GM19372 (cell line): ENCODE data around the gene CD58.
"Not testable (repeated sequence)": the region's sequence is repeated elsewhere in the genome, so short reads cannot be mapped to it uniquely, and the experiment has no call there.

Source experiments
- ATAC-seq: cut with Tn5 transposase; IDR thresholded peaks from one replicate; pipeline ENCODE4 v1.9.1; 2021; ENCODE audit warnings: mild to moderate bottlenecking, low read depth, moderate library complexity; ENCODE audit not compliant: unreplicated experiment

Gene CD58

DNA sequence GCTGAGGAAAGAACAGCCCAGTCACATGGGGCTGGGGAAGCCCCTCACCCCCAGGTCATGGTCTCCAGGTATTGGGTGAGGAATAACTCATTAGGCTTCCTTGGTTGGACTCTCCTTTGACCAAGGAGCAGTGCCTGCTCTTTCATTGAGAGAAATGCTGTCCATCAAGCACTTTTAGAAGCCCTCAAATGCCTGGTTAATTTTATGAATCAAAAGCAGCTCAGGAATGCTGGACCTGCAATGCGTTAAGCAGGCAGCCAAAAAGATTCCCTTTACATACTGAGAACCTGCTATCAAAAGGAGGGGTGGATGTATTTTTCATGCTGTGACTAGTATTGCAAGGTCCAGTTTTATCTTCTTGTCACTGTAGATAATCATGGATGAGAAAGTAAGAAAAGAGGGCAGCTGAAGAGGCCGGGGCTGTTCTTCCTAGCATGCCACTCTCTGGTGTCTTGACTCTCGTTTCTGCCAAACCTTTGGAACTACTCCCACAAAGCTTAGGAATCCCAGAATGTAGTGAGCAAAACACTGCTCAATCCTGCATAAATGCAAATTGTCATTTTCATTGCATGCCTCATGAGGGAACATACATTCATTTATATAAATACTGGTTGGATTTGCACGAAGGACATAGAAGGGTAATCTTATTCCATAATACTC is 2.1 kb upstream of the CD58 start:
- no peak for ATAC-seq

- ATAC-seq: no peak
Measured at GRCh38 chr1:116572099-116572498, 1.3 kb upstream of the CD58 start.

- ATAC-seq: no peak
Measured at GRCh38 chr1:116571215-116571919, 541 bp upstream of the CD58 start.

- no peak for ATAC-seq
Measured at GRCh38 chr1:116569776-116570357, 959 bp downstream of the CD58 start.

GRCh38 chr1:116569381-116569670 is 1.5 kb downstream of the CD58 start:
- no peak for ATAC-seq

DNA sequence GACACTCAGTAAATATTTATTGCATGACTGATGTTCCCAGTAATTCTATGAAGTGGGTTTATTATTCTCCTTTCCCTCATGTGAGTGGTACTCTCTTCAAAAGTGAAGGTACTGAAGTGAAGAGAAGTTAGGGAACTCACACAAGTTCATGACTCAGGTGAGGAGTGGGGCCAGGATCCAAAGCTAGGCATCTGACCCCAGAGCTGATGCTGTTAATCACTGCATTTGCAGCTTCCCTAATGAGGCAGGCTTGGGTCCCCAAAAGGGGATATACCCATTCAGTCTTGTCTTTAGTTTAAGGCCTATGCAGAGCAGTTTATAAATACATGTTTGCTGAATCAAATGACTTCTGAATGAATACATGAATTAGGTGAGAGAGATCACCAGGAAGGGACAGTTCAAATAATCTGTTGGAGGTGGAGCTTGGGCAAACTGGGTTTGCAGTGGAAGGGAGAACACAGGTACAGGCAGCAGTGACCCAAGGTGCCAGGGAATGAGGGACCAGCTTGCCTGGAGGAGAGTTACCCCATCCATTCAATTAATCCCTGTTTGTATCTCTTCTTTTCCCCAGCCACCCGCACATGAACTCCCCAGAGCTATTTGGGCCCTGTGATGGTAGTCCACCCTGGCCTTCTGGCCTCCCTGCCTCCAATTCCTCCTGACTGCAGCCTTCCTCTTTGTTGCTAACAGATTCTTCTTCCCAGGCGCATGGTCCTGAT is 2.0 kb downstream of the CD58 start:
- no peak for ATAC-seq

- no peak for ATAC-seq
Measured at GRCh38 chr1:116567790-116568661, 2.8 kb downstream of the CD58 start.

DNA sequence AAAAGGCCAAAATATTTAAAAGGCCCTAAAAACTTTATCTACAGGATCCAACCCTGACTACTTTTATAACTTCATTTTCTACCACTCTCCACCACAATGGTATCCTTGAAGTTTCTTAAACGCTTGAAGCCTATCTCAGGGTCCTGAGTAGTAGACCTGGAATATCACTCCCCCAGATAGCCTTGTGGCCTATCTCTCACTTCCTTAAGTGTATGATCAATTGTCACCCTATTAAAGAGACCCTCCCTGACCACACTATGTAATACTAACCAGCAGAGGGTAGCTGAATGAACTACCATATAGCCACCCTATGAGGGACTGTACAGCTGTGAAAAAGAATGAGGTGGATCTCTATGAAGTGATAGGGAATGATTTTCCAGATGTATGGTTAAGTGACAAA is 5.6 kb downstream of the CD58 start:
- no peak for ATAC-seq

DNA sequence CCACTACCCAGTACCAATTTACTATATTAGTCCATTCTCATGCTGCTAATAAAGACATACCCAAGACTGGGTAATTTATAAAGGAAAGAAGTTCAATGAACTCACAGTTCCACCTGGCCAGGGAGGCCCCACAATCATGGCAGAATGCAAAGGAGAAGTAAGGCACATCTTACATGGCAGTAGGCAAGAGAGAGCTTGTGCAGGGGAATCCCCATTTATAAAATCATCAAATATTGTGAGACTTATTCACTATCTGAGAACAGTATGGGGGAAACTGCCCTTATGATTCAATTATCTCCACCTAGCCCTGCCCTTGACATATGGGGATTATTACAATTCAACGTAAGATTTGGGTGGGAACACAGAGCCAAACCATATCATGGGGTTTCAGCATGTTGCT is 6.4 kb downstream of the CD58 start:
- no peak for ATAC-seq

- not testable (repeated sequence) for ATAC-seq
Measured at GRCh38 chr1:116562465-116562864, 8.4 kb downstream of the CD58 start.

DNA sequence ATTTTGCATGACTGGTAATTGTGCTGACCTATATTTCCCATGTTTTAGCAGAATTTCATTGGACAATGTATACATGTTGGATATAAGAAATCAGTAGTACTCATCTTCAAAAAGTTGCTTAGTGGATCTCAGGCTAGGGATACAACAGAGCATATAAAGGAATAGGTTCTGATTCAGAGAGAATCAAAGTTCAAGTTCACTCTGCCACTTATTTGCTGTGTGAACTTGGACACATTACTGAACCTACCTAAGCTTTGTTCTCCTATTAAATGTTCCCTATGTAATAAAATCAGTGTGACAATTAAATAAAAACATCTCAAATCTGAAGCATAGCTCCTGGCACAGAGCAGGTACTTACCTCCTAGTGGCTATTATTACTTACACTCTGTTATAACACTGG is 9.3 kb downstream of the CD58 start:
- ATAC-seq: no peak

DNA sequence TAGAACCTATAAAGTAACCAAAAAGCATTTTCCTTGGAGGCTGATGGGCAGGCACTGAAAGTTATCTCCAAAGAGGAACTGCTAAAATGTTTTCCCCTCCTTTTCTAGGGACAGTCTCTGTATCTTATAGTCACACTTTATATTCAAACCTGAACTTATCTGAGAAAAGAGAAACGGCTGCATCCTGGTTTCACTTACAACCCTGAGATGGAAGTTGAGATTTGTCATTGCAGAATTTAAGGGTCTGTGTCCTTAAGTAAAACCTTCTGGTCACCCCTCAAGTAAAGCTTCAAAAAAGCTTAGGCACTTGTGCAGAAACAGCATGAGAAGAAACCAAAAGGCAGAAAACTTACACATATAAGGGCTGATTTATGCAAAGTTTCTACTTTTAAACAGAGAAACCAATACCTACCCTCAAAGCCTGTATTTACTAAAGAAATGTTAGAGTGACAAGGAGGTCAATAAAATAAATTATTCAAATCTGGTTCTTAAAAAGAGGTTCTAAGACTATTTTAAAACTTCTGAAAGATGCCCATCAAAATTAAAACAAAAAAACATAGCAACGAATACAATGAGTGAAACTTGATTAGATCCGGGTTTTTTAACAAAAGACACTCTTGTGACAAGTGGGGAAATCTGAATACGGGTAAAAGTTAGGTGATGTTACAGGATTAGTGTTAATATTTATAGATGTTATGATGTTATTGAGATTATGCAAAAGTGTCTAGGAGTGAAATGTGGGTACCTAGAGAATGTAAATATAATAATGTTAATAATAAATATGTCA is 9.9 kb downstream of the CD58 start:
- ATAC-seq: no peak

DNA sequence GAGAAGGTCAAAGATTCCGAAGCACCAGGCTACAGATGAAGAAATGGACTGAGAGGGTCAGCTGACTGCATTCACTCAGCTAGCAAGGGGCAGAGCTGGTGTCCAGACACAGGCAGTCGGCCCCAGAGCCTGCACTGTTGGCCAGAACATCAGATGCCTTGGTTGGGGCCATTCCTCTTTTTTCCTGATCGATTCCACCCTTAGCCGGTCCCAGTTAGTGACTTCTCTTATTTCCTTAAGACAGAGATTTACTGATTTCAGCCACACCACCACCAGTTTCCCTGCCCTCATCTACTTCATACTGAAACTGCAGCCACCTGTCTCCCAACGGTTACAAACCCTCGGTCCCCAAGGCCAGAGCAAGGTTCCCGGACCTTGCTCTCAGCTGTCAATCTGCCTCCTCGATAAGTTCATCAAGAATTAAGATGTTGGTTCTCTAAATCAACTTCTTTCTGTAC is 11.5 kb downstream of the CD58 start:
- ATAC-seq: peak; percentile 45

DNA sequence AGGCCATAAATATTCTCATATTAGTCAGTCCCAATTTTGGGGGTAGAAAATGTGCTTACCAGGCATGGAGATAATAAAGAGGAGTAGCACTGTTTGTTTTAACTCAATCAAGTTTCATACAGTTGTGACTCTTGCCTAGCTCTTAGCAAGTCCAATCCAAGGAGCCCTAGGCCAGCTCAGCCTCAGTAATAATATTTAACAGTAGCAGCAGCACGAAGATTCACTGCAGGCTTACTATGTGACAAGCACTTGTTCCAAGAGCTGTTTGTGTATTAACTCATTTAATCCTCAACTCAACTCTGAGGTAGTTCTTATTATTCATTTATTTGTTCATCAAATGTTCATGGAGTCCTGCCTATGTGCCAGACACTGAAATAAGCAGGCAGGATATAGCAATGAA is 12.3 kb downstream of the CD58 start:
- no peak for ATAC-seq

DNA sequence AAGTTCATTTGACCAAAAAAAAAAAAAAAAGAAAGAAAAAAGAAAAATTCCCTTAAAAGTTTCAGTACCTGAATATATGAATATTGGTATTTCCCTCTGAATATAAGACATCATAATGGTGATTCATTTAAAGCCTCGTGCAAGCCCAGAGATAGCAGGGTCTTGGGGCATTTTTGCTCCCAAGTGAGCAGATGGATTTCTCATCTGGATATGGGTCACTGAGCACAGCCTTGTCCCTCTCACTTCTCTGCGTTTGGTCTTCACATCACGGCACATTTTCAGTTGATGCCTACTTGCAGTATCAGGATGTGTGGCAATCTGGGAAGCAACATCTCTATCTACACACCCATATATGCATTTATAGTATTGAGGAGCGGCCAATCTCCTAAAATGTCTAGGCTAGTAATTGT is 12.7 kb downstream of the CD58 start:
- no peak for ATAC-seq

- ATAC-seq: no peak
Measured at GRCh38 chr1:116557323-116557878, 13.4 kb downstream of the CD58 start.

- ATAC-seq: peak; percentile 46
Measured at GRCh38 chr1:116556289-116557006, 14.4 kb downstream of the CD58 start.

DNA sequence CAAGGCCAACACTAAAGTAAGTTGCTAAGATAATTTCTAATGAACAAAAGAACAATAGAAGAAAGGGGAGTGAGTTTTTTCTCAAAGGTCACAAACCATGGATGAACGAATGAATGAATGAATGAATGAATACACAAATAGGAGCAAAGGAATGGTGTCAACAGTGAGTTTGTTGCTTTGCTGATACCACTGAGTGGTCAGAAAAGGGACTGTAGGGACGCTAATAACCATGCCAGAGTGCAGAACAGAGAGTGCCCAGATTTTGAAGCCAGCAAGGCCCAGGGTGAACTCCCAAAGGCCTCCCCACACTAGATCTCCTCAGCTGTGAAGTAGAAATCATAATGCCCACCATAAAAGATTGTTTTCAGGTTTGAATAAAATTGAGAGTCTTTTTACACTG is 15.9 kb downstream of the CD58 start:
- no peak for ATAC-seq
